ENCODE data around the gene PRR23C.
"Not testable (repeated sequence)": the region's sequence is repeated elsewhere in the genome, so short reads cannot be mapped to it uniquely, and the experiment has no call there.

PRR23C gene

DNA sequence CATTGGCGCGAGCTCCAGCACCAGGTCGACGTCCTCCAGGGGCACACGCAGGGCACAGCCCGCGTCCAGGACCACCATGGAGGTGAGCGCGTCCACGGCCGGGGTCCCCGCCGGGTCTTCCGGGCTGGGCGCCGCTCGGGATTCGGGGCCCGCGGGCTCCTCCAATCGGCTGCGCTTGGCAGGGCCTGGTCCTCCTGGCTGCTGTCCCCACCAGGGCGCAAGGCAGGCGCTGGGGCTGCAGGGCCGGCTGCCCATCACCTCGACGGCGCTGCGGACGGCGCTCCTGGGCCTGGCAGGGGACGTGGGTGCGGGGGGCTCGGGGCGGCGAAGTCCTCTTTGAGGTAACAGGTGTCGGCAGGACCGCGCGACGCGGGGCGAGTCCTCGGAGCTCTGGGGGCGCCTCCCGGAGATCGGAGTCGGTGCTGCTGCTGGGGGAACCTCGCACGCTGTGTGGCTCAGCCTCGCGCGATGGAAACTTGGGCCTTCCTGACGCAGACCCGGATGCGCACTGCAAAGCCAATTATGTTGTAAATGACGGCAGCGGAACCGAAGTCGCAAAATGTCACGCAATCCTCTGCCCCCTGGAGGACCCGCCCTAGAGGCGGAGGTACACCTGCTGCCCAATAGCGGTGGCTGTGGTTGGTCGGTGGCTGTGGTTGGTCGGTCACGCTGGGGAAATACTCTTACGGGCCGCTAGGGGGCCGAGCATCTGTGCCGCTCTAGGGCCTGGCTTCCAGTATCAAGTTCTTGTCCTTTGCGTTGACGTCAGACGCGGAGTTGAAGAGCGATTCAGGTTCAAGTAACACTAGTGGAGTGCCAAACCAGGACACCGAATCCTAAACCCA is at the start of gene PRR23C:
PRR23C (minus strand) TSS at position 527 of the 845 bp plus-strand sequence; CDS start at position 255, 272 bp downstream.
- no peak for DNase-seq

DNA sequence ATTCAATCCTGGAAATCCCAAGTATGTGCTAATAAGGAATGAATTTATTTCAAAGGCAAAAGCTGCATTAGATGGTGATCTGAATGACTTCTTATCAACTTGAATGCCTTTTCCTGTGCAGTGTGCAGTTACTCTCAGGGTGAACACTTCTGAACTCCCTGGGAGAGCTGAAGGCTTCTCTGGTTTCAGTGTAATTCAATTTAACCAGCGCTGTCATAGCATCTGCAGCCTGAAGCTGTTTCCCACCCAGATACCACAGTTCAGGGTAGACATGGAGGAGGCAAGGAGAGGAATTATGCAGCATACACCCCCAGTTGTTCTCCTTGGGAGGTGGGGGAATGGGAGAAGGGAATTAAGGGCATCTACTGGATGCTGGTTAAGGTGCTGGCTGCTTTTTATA is 49.1 kb upstream of the PRR23C start:
- no peak for DNase-seq

DNA sequence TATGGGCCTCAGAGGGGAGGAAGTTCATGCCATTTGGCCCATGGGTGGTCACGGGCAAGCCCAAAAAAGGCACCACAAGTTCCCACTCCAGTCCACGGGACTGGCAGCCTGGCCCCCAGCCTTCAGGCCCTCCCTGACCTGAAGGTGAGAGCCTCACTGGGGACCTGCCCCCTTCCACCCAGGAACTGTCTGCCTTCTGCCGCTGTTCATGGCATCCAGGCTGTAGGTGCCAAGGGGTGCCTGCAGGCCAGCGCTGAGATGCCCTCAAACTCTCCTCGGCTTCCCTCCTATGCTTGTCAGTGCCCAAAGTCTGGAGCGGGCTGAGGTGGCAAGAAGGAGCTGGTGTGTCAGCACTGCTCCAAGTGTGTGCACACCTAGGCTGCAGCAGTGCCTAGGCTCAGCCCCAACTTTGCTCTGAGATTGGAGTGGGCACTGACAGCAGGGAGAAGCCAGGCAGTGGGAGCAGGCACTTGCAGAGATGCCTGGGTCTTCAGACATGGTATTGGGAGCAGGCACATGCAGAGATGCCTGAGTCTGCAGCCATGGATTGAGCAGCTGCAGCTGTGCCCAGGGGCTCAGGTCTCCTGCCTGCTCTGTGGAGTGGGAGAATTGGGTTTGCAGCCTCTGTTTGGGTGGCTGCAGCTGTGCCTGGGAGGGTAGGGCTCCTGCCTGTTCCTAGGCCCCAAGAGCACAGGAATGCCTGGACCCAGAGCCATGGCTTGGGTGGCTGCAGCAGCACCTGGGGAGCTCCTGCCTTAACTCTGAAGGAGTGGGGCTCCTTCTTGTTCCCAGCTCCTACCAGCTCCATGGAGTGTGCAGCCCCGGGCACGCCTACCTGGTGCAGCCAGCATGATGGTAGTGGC is 44.0 kb upstream of the PRR23C start:
- DNase-seq: no peak

DNA sequence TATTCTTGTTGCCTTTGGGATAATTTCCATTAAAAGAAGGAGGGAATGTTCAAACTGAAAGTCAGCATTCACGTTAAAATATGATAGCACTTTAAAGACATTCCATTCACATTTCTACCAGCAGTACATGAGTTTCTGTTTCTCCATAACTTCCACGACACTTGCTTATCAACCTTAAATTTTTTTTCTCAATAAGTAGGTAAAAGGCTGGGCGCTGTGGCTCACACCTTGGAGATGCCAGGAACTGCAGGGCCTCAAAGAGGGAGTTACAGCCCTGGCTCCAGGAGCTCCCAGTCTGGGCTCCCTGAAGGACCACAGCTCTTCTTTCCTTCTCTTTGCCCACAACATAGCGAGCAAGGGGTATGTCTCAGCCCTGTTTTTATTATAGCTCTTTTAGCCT is 42.9 kb upstream of the PRR23C start:
- no peak for DNase-seq

DNA sequence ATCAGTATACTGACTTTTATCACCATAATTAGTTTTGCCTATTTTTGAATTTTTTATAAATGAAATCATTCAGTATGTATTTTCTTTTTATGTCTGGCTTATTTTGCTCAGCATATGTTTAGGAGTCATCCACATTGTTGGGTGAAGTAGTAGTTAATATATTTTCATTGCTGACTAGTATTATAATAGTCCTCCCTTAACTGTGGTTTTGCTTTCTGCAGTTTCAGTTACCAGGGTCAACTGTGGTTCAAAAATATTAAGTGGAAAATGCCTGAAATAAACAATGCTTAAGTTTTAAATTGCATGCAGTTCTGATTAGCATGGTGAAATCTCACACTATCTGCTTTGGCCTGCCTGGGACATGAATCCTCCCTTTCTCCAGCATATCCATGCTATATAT is 39.5 kb upstream of the PRR23C start:
- DNase-seq: no peak

DNA sequence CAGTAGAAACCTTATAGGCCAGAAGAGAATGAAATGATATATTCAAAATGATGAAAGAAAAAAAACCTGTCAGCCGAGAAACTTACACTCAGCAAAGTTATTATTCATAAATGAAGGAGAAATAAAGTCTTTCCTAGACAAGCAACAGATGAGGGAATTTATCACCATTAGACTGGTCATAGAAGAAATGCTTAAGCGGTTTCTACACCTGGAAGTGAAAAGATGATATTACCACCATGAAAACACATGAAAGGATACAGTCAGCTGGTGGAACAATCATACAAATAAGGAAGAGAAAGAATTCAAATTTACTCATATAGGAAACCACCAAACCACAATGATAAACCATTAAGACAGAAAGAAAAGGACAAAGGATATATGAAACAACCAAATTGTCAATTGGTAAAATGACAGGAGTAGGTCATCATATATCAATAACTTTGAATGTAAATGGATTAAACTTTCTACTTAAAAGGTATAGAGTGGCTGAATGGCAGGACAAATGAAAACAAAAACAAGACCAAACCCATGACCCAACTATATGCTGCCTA is 29.9 kb upstream of the PRR23C start:
- DNase-seq: no peak

DNA sequence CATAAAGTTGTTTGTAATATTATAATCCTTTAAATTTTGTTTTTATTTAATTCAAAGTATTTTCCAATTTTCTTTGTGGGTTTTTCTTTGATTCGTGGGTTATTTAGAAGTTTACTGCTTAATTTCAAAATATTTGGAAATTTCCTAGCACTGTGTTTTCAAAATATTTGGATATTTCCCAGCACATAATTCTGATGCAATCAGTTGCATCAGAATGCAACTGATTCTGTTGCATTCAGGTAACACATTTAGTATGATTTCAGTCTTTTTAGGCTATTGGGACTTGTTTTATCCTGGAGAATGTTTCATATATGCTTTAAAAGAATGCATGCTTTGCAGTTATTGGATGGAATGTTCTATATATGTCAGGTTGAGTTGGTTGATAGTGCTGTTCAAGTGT is 18.2 kb upstream of the PRR23C start:
- no peak for DNase-seq

DNA sequence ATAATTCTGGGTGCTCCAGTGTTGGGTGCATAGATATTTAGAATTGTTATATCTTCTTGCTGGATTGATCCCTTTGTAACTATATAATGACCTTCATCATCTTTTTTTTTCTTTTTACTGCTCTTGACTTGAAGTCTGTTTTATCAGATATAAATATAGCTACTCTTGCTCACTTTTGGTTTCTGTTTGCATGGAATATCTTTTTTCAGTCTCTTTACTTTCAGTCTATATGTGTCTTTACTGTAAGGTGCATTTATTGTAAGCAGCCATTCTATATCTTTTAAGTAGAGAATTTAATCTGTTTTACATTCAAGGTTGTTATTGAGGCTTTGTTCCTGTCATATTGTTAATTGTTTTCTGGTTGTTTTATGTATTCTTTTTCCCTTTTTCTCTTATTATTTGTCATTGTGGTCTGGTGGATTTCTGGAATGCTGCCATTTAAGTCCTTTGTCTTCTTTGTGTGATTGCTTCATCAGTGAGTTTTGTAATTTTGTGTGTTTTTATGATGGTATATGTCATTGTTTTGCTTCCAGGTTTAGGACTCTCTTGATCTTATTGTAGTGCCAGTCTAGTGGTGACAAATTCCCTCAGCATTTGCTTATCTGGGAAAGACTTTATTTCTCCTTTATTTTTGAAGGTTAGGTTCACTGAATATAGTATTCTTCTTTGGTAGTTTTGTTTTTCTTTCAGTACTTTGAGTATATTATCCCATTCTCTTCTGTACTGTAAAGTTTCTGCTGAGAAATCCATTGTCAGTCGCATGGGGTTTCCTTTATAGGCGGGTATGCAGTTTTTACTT is 8.3 kb upstream of the PRR23C start:
- no peak for DNase-seq

DNA sequence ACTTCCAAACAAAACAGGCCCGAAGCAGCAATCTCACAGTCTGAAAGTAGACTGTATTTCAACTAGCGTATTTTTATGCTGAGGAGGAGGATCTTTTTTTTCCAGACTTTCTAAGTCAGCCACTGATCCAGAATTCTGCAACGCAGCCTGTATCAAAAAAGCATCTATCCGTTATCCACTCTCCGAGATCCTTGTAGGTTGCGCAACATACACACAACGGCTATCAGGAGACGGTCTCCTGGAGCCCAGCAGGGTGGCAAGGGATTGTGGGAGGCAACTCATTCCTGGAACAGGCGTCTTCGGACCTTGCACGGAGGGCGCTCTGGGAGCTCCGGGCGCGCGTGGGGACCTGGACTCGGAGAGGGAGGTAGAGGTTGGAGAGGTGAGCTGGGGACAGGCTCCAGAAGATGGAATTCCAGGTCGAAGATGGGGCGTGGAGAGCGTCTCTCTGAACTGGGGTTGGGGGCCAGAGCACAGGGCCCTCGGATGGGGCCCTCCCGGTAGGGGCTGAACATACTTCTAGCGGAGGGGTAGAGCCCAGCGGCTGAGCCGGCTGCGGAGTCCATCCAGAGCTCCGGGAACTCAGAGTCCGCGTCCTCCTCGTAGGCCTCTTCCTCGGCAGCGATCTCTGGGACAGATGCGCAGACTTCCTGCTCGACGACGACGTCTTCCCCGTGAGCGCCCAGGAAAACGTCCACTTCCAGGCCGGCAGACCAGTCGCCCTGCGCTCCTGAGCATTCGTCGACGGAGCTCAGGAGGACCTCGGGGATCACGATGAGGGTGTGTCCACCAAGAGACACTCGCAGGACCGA is 932 bp downstream of the PRR23C start:
- DNase-seq: no peak

DNA sequence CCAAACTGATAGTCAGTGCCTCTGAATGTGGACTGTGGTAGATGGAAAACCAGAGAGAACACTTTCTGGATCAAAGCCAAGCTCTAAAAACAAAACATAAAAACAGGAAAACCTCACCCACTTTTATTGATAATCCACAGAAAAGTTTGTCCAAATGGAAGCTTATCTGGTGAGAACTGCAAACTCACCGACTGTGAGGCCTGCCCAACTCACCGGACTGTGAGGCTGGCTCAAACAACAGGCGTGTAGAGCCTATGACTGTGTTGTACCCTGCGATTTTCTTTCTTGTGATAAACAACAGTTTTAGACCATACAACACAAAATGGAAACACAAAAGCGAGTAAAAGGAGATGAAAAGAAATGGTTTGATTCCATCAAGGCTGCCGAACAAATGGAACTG is 7.2 kb downstream of the PRR23C start:
- DNase-seq: no peak

DNA sequence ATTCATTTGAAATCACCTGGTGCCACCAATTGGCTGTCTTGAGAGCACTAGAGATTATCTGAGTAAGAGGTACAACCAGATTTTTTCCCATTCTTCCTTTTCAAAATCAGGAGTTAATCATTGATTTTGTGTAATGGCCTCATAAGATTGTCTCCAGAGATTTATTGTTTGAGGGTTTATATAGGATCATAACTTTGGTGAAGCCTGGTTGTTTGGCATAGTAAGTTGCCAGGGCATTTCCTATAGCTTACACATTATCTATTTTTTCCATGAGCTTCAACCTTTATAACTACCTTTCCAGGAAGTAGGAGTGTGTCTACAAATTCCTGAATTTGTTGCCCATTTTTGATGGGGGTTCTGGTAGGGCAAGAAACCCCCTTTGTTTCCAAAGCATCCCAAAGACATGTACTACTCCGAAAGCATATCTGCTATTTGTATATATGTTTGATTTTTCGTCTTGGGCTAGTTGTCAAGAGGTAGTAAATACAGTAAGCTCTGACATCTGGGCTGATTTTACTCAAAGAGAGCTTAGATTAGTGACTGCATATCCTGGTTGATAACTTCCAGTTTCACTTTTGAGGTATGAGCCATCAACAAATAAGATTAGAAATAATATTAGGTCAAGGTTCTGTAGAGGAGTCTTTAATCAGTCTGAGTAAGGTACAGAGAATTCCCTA is 12.2 kb downstream of the PRR23C start:
- DNase-seq: no peak

DNA sequence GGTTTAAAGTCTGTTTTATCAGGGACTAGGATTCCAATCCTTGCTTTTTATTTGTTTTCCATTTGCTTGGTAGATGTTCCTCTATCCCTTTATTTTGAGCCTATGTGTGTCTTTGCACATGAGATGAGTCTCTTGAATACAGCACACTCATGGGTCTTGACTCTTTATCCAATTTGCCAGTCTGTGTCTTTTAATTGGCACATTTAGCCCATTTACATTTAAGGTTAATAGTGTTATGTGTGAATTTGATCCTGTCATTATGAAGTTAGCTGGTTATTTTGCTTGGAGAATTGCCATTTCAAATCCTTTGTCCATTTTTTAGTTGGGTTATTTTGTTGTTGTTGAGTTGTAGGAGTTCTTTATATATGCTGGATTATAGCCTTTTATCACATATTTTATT is 14.1 kb downstream of the PRR23C start:
- DNase-seq: not testable (repeated sequence)

DNA sequence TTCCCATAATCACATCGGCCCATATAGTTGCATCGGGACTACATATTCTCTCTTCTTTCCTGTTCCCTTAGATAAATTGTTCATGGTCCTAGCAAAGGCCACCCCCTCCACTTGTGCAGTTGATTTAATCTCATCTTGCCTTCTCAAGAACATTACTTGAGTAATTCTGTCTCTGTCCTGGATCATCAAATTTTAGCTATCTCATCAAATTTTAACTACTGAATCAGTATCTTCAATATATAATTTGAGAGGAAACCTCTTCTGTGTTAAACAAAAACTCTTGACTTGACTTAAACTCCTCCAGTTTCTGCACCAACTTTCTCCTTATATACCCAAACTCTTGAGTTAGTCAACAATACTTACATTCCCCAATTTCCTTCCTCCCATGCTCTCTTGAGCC is 19.7 kb downstream of the PRR23C start:
- DNase-seq: no peak

DNA sequence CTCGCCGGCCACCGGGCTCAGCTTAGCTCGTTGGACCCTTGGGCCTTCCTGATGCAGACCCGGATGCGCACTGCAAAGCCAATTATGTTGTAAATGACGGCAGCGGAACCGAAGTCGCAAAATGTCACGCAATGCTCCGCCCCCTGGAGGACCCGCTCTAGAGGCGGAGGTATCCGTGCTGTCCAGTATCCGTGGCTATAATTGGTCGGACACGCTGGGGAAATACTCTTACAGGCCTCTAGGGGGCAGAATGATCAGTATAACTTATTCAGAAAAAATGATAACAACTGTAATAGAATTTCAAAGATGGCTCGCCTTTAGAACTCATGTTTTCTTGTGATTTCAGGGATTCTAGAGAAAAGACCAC is 23.8 kb downstream of the PRR23C start, which contains the start of gene PRR23B:
PRR23B (minus strand) TSS at position 59 of the 367 bp plus-strand sequence. CDS start 265 bp downstream, outside the sequence.
- DNase-seq: no peak

DNA sequence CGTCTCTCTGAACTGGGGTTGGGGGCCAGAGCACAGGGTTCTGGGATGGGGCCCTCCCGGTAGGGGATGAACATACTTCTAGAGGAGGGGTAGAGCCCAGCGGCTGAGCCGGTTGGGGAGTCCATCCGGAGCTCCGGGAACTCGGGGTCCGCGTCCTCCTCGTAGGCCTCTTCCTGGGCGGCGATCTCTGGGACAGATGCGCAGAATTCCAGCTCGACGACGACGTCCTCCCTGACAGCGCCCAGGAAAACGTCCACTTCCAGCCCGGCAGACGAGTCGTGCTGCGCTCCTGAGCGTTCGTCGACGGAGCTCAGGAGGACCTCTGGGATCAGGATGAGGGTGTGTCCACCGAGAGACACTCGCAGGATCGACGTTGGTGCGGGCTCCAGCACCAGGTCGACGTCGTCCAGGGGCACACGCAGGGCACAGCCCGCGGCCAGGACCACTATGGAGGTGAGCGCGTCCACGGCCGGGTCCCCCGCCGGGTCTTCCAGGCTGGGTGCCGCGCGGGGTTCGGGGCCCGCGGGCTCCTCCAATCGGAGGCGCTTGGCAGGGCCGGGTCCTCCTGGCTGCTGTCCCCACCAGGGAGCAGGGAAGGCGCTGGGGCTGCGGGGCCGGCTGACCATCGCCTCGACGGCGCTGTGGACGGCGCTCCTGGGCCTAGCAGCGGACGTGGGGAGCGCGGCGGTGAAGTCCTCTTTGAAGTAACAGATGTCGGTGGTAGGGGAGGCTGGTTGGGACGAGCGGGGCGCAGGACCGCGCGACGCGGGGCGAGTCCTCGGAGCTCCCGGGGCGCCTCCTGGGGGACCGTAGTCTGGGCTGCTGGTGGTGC is 24.4 kb downstream of the PRR23C start:
- no peak for DNase-seq

DNA sequence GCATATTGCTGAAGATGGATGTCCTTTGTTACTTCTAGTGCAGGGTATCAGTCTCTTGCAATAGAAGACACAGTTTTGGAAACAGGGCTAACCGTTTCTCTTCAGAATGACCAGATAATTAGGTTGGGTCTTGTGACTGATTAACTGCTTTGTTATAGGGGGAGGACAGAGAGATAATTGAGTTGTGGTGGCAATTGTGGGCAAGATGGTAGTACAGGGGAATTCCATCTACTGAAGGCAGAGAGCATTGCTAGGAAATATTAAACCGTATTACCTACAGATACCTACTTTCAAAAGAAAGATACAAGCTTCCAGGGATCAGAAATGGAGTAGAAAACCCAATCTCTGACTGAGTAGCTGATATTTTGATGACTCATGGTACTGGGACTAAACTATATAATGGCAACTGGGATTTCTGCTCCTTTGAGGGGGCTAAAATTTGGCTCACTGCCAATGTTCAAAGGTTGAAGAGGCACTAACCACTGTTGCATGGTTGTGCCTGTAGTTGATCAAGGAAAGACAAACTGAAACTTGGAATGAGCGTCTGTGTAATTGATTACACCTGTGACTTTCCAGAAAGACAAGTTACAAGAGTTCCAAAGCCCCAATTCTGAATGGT is 28.2 kb downstream of the PRR23C start:
- DNase-seq: no peak

DNA sequence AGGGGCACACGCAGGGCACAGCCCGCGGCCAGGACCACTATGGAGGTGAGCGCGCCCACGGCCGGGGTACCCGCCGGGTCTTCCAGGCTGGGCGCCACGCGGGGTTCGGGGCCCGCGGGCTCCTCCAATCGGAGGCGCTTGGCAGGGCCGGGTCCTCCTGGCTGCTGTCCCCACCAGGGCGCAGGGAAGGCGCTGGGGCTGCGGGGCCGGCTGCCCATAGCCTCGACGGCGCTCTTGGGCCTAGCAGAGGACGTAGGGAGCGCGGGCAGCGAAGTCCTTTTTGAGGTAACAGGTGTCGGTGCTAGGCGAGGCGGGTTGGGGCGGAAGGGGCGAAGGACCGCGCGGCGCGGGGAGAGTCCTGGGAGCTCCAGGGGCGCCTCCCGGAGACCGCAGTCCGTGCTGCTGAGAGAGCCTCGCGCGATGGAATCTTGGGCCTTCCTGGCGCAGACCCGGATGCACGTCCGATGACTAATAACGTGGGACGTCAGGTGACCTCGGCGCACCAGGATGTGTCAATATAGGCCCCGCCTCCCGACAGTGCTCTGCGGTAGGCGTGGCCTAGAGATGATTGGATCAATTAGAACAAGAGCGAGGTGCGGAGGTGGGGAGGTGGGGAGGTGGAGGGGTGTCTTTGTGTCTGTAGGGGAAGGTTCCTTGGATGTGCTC is 38.5 kb downstream of the PRR23C start, which contains the start of gene PRR23A:
PRR23A (minus strand) TSS at position 218 of the 666 bp plus-strand sequence; CDS start at position 218, 0 bp downstream.
- DNase-seq: no peak

DNA sequence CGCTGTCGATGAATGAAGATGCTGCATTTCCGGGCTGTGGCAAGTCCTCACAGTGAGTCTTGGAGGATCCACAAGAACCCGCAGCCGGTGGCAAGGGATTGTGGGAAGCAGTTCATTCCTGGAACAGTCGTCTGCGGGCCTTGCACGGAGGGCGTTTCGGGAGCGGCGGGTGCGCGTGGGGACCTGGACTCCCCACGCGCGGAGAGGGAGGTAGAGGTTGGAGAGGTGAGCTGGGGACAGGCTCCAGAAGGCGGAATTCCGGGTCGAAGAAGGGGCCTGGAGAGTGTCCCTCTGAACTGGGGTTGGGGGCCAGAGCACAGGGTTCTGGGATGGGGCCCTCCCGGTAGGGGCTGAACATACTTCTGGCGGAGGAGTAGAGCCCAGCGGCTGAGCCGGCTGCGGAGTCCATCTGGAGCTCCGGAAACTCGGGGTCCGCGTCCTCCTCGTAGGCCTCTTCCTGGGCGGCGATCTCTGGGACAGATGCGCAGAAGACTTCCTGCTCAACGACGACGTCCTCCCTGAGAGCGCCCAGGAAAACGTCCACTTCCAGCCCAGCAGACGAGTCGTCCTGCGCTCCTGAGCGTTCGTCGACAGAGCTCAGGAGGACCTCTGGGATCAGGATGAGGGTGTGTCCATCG is 39.2 kb downstream of the PRR23C start:
- DNase-seq: no peak

DNA sequence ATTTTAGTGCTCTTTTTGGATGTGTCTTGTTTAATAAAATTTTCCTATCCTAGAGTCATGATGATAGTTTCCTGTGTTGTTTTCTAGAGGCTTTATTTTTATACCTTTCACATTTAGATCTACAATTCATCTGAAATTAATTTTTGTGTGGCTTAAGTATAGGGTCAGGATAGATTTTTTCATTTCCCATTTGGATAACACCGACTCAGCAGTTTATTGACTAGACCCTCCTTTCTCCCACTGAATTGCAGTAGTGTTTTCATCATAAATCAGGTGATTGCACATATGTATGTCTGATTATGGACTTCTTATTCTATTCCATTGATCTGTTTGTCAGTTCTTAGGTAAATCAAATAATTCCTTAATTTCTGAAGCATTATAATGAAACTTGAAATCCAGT is 49.0 kb downstream of the PRR23C start:
- DNase-seq: no peak

All from NCI-H345 (cell line).